GM12872 (cell line): Measurements from ENCODE around the gene YIF1B.

ENCODE experiments used
- CTCF ChIP-seq: IDR thresholded peaks from 3 replicates; pipeline ENCODE4 v1.5.1; 2011; ENCODE audit warnings: low read depth, mild to moderate bottlenecking, low read length, moderate library complexity; ENCODE audit not compliant: insufficient read depth

YIF1B gene

GRCh38 chr19:38307076-38307475 lies 8.7 kb downstream of the YIF1B start:
- no peak for TF ChIP-seq CTCF

- no peak for TF ChIP-seq CTCF
These were observed 9.5 kb downstream of the YIF1B start for GRCh38 chr19:38306236-38306635.

DNA sequence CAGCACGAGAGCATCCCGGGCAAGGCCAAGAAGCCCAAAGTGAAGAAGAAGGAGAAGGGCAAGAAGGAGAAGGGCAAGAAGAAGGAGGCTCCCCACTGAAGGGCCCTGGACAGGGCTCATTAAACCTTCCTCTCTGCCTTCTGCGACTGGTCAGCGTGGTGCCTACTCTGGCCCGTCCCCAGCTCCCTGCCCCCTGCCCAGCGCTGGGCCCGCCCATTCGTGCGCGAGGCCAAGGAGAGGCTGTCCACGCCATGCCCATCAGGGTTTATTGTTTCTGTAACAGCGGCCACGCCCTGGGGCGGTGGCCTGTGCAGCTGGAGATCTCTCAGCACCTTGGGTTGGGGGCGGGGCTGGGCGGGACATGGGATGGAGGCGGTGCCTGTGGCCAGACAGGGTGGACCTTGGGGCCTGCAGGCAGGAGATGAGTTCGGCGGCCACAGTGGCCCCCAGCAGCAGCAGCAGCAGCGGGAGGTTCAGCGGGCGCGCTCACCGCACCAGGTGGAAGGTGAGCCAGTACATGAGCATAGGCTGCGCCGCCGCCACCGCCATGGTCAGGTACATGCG lies 10.8 kb downstream of the YIF1B start:
- no peak for TF ChIP-seq CTCF

DNA sequence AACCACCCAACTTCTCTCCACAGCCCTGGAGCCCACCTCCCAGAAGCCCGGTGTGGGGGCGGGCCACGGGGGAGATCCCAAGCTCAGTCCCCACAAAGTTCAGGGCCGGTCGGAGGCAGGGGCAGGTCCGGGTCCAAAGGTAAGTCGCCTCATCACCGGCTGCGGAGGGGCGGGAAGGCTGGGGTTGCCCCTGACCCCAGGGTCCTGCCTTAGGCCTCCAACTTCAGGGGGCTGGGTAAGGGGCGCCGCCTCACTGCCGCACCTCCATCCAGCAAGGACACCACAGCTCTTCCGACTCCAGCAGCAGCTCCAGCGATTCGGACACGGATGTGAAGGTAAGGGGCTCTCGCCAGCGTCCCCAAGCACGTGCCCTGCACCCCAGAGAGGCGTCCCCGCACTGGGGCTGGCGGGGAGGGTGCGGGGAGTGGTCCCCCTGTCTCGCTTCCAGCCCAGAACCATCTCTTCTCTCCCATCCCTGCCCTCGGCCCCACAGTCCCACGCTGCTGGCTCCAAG lies 11.3 kb downstream of the YIF1B start:
- TF ChIP-seq CTCF = no peak

- TF ChIP-seq CTCF = no peak
These were observed 12.0 kb downstream of the YIF1B start, which contains the start of gene C19orf33 for GRCh38 chr19:38303517-38304351. Gene C19orf33 (plus strand): TSS chr19:38304251. CDS start chr19:38304262, 11 bp downstream.

GRCh38 chr19:38298821-38299680 lies 16.7 kb downstream of the YIF1B start:
- no peak for TF ChIP-seq CTCF

- TF ChIP-seq CTCF = no peak
These were observed 21.7 kb downstream of the YIF1B start for GRCh38 chr19:38294090-38294489.
